C4-2B (cell line): ENCODE data around the gene FOXC1.

ENCODE experiments used
- CTCF ChIP-seq: fragments of 450-650 bp; conservative IDR thresholded peaks from 2 replicates; pipeline ENCODE4 v1.5.1; 2017; ENCODE audit warnings: mild to moderate bottlenecking
- ZFX ChIP-seq: fragments of 450-650 bp; IDR thresholded peaks from 2 replicates; pipeline ENCODE4 v1.6.1; 2017

GRCh38 chr6:1629316-1629715 lies 19.6 kb downstream of the FOXC1 start:
- no peak for TF ChIP-seq CTCF
- TF ChIP-seq ZFX = no peak
